ENCODE results near the gene ZP2.
"Not testable (repeated sequence)": the region's sequence is repeated elsewhere in the genome, so short reads cannot be mapped to it uniquely, and the experiment has no call there.

ZP2 gene

GRCh38 chr16:21175397-21175796, 36.0 kb downstream of the ZP2 start:
- CTCF ChIA-PET: no interaction called here
- no peak for DNase-seq
- Mint-ChIP-seq H3K27ac (no peak overlapping the region), H3K36me3 (peaks cover 33% of the 10 kb centered on the region), H3K4me1 (no peaks in the 10 kb centered on the region), H3K27me3 (no peaks in the 10 kb centered on the region), H3K4me3 (no peak overlapping the region), H3K9me3 (peaks cover 2% of the 10 kb centered on the region)

GRCh38 chr16:21172650-21173049, 38.7 kb downstream of the ZP2 start:
- Mint-ChIP-seq H3K27ac (no peak overlapping the region), H3K27me3 (no peaks in the 10 kb centered on the region), H3K9me3 (no peaks in the 10 kb centered on the region), H3K4me1 (no peaks in the 10 kb centered on the region), H3K4me3 (no peak overlapping the region), H3K36me3 (peaks cover 24% of the 10 kb centered on the region)
- CTCF ChIA-PET: interaction anchor here (1.3 kb wide), 1 partner anchor 16 kb away, joined by 3 read pairs; no protein-coding TSS in a partner anchor
- no peak for DNase-seq

GRCh38 chr16:21170116-21170515, 41.3 kb downstream of the ZP2 start:
- DNase-seq, H3K4me3 Mint-ChIP-seq, H3K9me3 Mint-ChIP-seq, H3K27me3 Mint-ChIP-seq, H3K27ac Mint-ChIP-seq, CTCF ChIA-PET, H3K4me1 Mint-ChIP-seq: not testable (repeated sequence)
- peaks cover 14% of the 10 kb centered on the region for H3K36me3 Mint-ChIP-seq

- no peak for DNase-seq
- Mint-ChIP-seq H3K36me3 (peaks cover 16% of the 10 kb centered on the region), H3K4me3 (no peak overlapping the region), H3K27me3 (no peaks in the 10 kb centered on the region), H3K27ac (no peak overlapping the region), H3K4me1 (no peaks in the 10 kb centered on the region), H3K9me3 (no peaks in the 10 kb centered on the region)
- CTCF ChIA-PET: interaction anchor here (1.3 kb wide), 1 partner anchor 8 kb away, joined by 3 read pairs; no protein-coding TSS in a partner anchor
Measured at GRCh38 chr16:21169249-21169981, 42.0 kb downstream of the ZP2 start.

- H3K4me3 Mint-ChIP-seq: no peak overlapping the region
- CTCF ChIA-PET: no interaction called here
- no peak overlapping the region for H3K27ac Mint-ChIP-seq
- peaks cover 19% of the 10 kb centered on the region for H3K36me3 Mint-ChIP-seq
- DNase-seq: peak; percentile 44
- no peaks in the 10 kb centered on the region for H3K9me3 Mint-ChIP-seq
- no peaks in the 10 kb centered on the region for H3K4me1 Mint-ChIP-seq
- no peaks in the 10 kb centered on the region for H3K27me3 Mint-ChIP-seq
Measured at GRCh38 chr16:21167929-21168602, 43.3 kb downstream of the ZP2 start.

GRCh38 chr16:21167360-21167759, 44.0 kb downstream of the ZP2 start:
- no peak overlapping the region for H3K4me3 Mint-ChIP-seq
- H3K27me3 Mint-ChIP-seq: no peaks in the 10 kb centered on the region
- no peak overlapping the region for H3K27ac Mint-ChIP-seq
- DNase-seq: no peak
- H3K9me3 Mint-ChIP-seq: no peaks in the 10 kb centered on the region
- CTCF ChIA-PET: no interaction called here
- H3K4me1 Mint-ChIP-seq: no peaks in the 10 kb centered on the region
- peaks cover 18% of the 10 kb centered on the region for H3K36me3 Mint-ChIP-seq

GRCh38 chr16:21166561-21166961, 44.8 kb downstream of the ZP2 start:
- Mint-ChIP-seq H3K27ac (no peak overlapping the region), H3K36me3 (peaks cover 21% of the 10 kb centered on the region), H3K4me3 (no peak overlapping the region), H3K9me3 (no peaks in the 10 kb centered on the region), H3K4me1 (peaks cover 2% of the 10 kb centered on the region), H3K27me3 (no peaks in the 10 kb centered on the region)
- CTCF ChIA-PET: interaction anchor here (1.4 kb wide), 1 partner anchor 9 kb away, joined by 5 read pairs; no protein-coding TSS in a partner anchor
- no peak for DNase-seq

GRCh38 chr16:21164521-21165168, 46.7 kb downstream of the ZP2 start:
- Mint-ChIP-seq H3K4me1 (peaks cover 5% of the 10 kb centered on the region), H3K27me3 (no peaks in the 10 kb centered on the region), H3K27ac (no peak overlapping the region), H3K9me3 (no peaks in the 10 kb centered on the region), H3K4me3 (no peak overlapping the region), H3K36me3 (peaks cover 23% of the 10 kb centered on the region)
- CTCF ChIA-PET: no interaction called here
- no peak for DNase-seq

- Mint-ChIP-seq H3K27ac (no peak overlapping the region), H3K4me3 (no peak overlapping the region), H3K9me3 (no peaks in the 10 kb centered on the region), H3K4me1 (peaks cover 14% of the 10 kb centered on the region), H3K36me3 (peaks cover 23% of the 10 kb centered on the region), H3K27me3 (no peaks in the 10 kb centered on the region)
- CTCF ChIA-PET: interaction anchor here (1.3 kb wide), 1 partner anchor 137 kb away, joined by 3 read pairs; no protein-coding TSS in a partner anchor
- DNase-seq: no peak
Measured at GRCh38 chr16:21163576-21163975, 47.8 kb downstream of the ZP2 start.

- H3K27ac Mint-ChIP-seq: no peak overlapping the region
- peaks cover 3% of the 10 kb centered on the region for H3K27me3 Mint-ChIP-seq
- DNase-seq: no peak
- peaks cover 21% of the 10 kb centered on the region for H3K4me1 Mint-ChIP-seq
- CTCF ChIA-PET: interaction anchor here (1.3 kb wide), 1 partner anchor 138 kb away, joined by 3 read pairs; no protein-coding TSS in a partner anchor
- no peaks in the 10 kb centered on the region for H3K9me3 Mint-ChIP-seq
- no peak overlapping the region for H3K4me3 Mint-ChIP-seq
- H3K36me3 Mint-ChIP-seq: peaks cover 23% of the 10 kb centered on the region
Measured at GRCh38 chr16:21162661-21163151, 48.7 kb downstream of the ZP2 start.

GRCh38 chr16:21161211-21161610, 50.2 kb downstream of the ZP2 start:
- peaks cover 23% of the 10 kb centered on the region for H3K4me1 Mint-ChIP-seq
- no peak overlapping the region for H3K27ac Mint-ChIP-seq
- H3K4me3 Mint-ChIP-seq: no peak overlapping the region
- CTCF ChIA-PET: interaction anchor here (0.8 kb wide), 1 partner anchor 139 kb away, joined by 4 read pairs; no protein-coding TSS in a partner anchor
- H3K36me3 Mint-ChIP-seq: peaks cover 23% of the 10 kb centered on the region
- no peaks in the 10 kb centered on the region for H3K9me3 Mint-ChIP-seq
- no peak for DNase-seq
- peaks cover 3% of the 10 kb centered on the region for H3K27me3 Mint-ChIP-seq

- DNase-seq: no peak
- Mint-ChIP-seq H3K27ac (no peak overlapping the region), H3K4me1 (peaks cover 23% of the 10 kb centered on the region), H3K27me3 (peaks cover 3% of the 10 kb centered on the region), H3K4me3 (no peak overlapping the region), H3K9me3 (no peaks in the 10 kb centered on the region), H3K36me3 (peaks cover 23% of the 10 kb centered on the region)
- CTCF ChIA-PET: interaction anchor here (0.8 kb wide), 1 partner anchor 140 kb away, joined by 4 read pairs; no protein-coding TSS in a partner anchor
Measured at GRCh38 chr16:21160276-21160675, 51.1 kb downstream of the ZP2 start.

- Mint-ChIP-seq H3K27me3 (peaks cover 3% of the 10 kb centered on the region), H3K27ac (peak overlapping the region; percentile 28), H3K4me3 (peak overlapping the region; percentile 80), H3K4me1 (peaks cover 23% of the 10 kb centered on the region), H3K36me3 (peaks cover 19% of the 10 kb centered on the region), H3K9me3 (no peaks in the 10 kb centered on the region)
- CTCF ChIA-PET: interaction anchor here (1.0 to 1.6 kb wide), 3 partner anchors 118 to 1162 kb away, joined by 3 to 8 read pairs (median 4); no protein-coding TSS in a partner anchor
- DNase-seq: peak; percentile 46
Measured at GRCh38 chr16:21159281-21159951, 52.0 kb downstream of the ZP2 start.
